Diencephalon (tissue), 1 donor: ENCODE data around the gene KDM3B. TPM values are rescaled to one million over a fixed set of nuclear protein-coding genes. Genes with fewer than 3 reads are reported as not detected.

ENCODE experiments used
- small RNA-seq: library from RNA; depleted of rRNA; stranded (forward); fragments of <200 nt; gene quantifications from one replicate; pipeline ENCODE3, GENCODE V24; 2014
- total RNA-seq: library from RNA; depleted of rRNA; stranded (reverse); fragments of >200 nt; gene quantifications from one replicate; pipeline ENCODE4 v1.2.3, GENCODE V29; 2014

Gene KDM3B
- 84.0 TPM for total RNA-seq

GRCh38 chr5:138352071-138352721, at the start of gene KDM3B:
KDM3B (plus strand) TSS chr5:138352685; CDS start chr5:138352796, 111 bp downstream.

GRCh38 chr5:138331449-138332368, 20.8 kb upstream of the KDM3B start, which contains the start of gene CDC25C:
CDC25C (minus strand) TSS chr5:138331804; CDS start chr5:138331180, 624 bp downstream.

GRCh38 chr5:138337685-138338410, 14.6 kb upstream of the KDM3B start, which contains the start of gene FAM53C:
FAM53C (plus strand) TSS chr5:138338266; CDS start chr5:138341336, 3,070 bp downstream.

GRCh38 chr5:138438724-138439476, 86.4 kb downstream of the KDM3B start, which contains the start of gene REEP2:
REEP2 (plus strand) TSS chr5:138439057; CDS start chr5:138439209, 152 bp downstream.

GRCh38 chr5:138465261-138466124, 113.0 kb downstream of the KDM3B start, which contains the start of gene EGR1:
EGR1 (plus strand) TSS chr5:138465479; CDS start chr5:138465762, 283 bp downstream.

Small RNAs within 50 kb of the gene (small RNA-seq; reads per million reads assigned to genes)
- gene AC113403.1, result not detected

Other genes with a start within 250 kb of the KDM3B start
- gene NME5, start 213.3 kb upstream of the KDM3B start, total RNA-seq, result 22.4 TPM
- 47.3 TPM for gene BRD8, start 174.1 kb upstream of the KDM3B start, total RNA-seq
- 7.6 TPM for gene KIF20A, start 173.6 kb upstream of the KDM3B start, total RNA-seq
- 35.5 TPM for gene CDC23, start 139.4 kb upstream of the KDM3B start, total RNA-seq
- not detected for gene GFRA3, start 78.1 kb upstream of the KDM3B start, total RNA-seq
- gene CDC25C, start 20.9 kb upstream of the KDM3B start, total RNA-seq, result 2.1 TPM
- gene FAM53C, start 14.4 kb upstream of the KDM3B start, total RNA-seq, result 29.1 TPM
- gene REEP2, start 86.4 kb downstream of the KDM3B start, total RNA-seq, result 123 TPM
- 1.8 TPM for gene EGR1, start 112.8 kb downstream of the KDM3B start, total RNA-seq
- gene ETF1, start 190.6 kb downstream of the KDM3B start, total RNA-seq, result 79.4 TPM
- gene HSPA9, start 222.7 kb downstream of the KDM3B start, total RNA-seq, result 219 TPM